Prostate gland (tissue), 2 donors: ENCODE measurements around the gene ZNF827. TPM values are rescaled to one million over a fixed set of nuclear protein-coding genes. Genes with fewer than 3 reads are reported as not detected.

ENCODE experiments used
- DNase-seq: peaks from one replicate; pipeline ENCODE4 v3.0.0-alpha.2; 2019; ENCODE audit warnings: low spot score
- H3K27ac ChIP-seq, 2 donors: fragments of 200-600 bp; sonication (generic); 2 replicates each; pipeline ENCODE4 v1.5.1; 2017 to 2019
- H3K27me3 ChIP-seq: fragments of 200-600 bp; sonication (generic); replicated peaks from 2 replicates; pipeline ENCODE4 v1.5.1; 2019; ENCODE audit not compliant: insufficient read depth
- H3K36me3 ChIP-seq, 2 donors: fragments of 200-600 bp; sonication (generic); 1 replicate in 1 of 2; 2 replicates in 1 of 2; pipeline versions ENCODE4 v1.5.1 to v1.8.1; 2017 to 2019
- H3K4me1 ChIP-seq: fragments of 200-600 bp; sonication (generic); replicated peaks from 2 replicates; pipeline ENCODE4 v1.5.1; 2019
- H3K4me3 ChIP-seq, 2 donors: fragments of 200-600 bp; sonication (generic); 2 replicates each; pipeline ENCODE4 v1.5.1; 2017 to 2019
- H3K9me3 ChIP-seq: fragments of 200-600 bp; sonication (generic); 2 replicates; pipeline ENCODE4 v1.5.1; 2017
- POLR2A ChIP-seq: fragments of 450-650 bp; IDR thresholded peaks from one replicate; pipeline ENCODE4 v1.6.1; 2016; ENCODE audit warnings: antibody characterized with exemption, mild to moderate bottlenecking
- POLR2AphosphoS5 ChIP-seq: sonication (generic); formaldehyde crosslinking; IDR thresholded peaks from one replicate; pipeline ENCODE4 v1.6.1; 2017; ENCODE audit warnings: antibody characterized with exemption
- WGBS: methylation state at CpG from one replicate; pipeline ENCODE4 v1.1.5; 2018; 5-methylcytosine and 5-hydroxymethylcytosine counted together
- intact Hi-C: fragments of 100-400 bp; cut with DNase I; formaldehyde crosslinking; loops from one replicate; pipeline ENCODE4 v1.14.2; 2022
- total RNA-seq, 2 donors: library from RNA; depleted of rRNA; stranded (reverse); fragments of >200 nt; gene quantifications; one replicate each; pipeline ENCODE4 v1.1.0, GENCODE V29; 2016
- TF ChIP-seq, protein P1 (sequence below), 4 experiments: fragments of 200-600 bp in 2 of 4; fragments of 450-650 bp in 2 of 4; sonication (generic) in 2 of 4; IDR thresholded peaks; 1 replicate in 3 of 4; 2 replicates in 1 of 4; pipeline ENCODE4 v1.5.1; 2016 to 2019; ENCODE audit warnings: antibody characterized with exemption in 4 of 4, mild to moderate bottlenecking in 2 of 4, moderate library complexity in 2 of 4

The ZNF827 gene
- total RNA-seq, 2 donors from 2014 or later = 221 to 286 TPM

DNA sequence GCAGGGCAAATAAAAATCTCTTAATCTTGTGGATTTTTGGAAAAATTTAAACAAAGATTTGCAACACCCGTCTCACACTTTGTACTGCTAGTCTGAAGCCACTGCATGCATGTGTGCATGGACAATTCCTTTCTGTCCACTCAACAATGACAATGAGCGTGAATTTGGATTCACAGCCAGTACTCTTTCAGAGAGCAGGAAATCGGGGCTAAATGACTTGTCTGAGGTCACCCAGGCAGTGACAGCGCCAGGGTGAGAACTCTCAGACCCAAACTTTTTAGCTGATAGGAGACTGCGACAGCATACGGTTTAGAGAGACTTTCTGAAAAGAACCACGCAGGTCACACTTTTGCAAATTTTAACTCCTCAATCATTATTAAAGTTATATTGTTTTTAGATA is 90.9 kb downstream of the ZNF827 start:
- DNase-seq = no peak
- no peaks in the 10 kb centered on the region for H3K36me3 ChIP-seq
- no peaks in the 10 kb centered on the region for H3K27me3 ChIP-seq
- H3K4me1 ChIP-seq = no peaks in the 10 kb centered on the region
- no peaks in the 10 kb centered on the region for H3K9me3 ChIP-seq
- no peak for TF ChIP-seq POLR2A
- no peak for TF ChIP-seq POLR2AphosphoS5
- no peak overlapping the region for H3K27ac ChIP-seq
- intact Hi-C loops = loop anchor here (5.0 kb wide), 1 partner anchor 110 kb away; no protein-coding TSS in a partner anchor
- WGBS = 81% methylated on average over 7 of the region's 7 CpGs
- no peak overlapping the region for H3K4me3 ChIP-seq

DNA sequence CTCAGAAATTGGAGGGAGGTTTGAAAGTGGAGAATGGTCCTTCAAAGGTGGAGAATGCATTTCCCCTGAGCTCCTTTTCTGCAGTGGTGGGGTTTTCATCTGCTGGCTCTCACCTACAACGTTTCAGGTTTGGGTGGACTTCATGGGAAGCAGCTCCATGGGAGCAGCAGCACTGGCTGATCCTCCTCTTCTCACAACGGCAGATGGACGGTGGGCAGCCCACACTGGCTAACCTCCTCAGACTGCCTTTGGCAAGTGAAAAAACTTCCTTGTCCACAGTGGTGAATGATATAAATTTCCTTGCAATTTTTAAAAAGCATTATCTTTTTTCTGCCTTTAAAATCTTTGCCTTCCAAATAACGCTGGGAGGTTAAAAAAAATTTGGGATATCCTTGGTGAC is 93.5 kb downstream of the ZNF827 start:
- 85% methylated on average over 4 of the region's 4 CpGs for WGBS
- H3K4me1 ChIP-seq = no peaks in the 10 kb centered on the region

DNA sequence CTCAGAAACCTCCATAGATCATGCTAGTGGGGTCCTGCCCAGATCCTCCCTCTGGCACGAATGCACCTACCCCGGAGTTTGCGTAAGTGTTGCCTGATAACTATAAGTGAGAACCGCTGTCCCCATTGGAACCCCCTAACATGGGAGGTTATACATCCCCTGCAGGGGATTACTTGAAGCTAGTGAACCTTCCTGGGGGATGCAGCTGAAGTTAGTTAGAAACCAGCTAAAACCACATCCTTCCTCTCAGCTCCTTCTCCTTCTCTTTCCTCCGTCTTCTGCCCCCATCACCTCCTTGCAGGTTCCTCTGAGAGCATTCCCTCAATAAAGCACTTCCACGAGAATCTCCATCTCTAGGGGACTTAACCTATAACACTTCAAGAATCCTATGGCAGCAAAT is 95.0 kb downstream of the ZNF827 start:
- peaks cover 2% of the 10 kb centered on the region for H3K4me1 ChIP-seq
- no peaks in the 10 kb centered on the region for H3K27me3 ChIP-seq
- no peak overlapping the region for H3K27ac ChIP-seq
- no peaks in the 10 kb centered on the region for H3K36me3 ChIP-seq
- H3K4me3 ChIP-seq = no peak overlapping the region
- DNase-seq = no peak
- intact Hi-C loops = no loop called here
- no peaks in the 10 kb centered on the region for H3K9me3 ChIP-seq
- no peak for TF ChIP-seq POLR2A
- TF ChIP-seq POLR2AphosphoS5 = no peak
- TF ChIP-seq, protein P1, sequence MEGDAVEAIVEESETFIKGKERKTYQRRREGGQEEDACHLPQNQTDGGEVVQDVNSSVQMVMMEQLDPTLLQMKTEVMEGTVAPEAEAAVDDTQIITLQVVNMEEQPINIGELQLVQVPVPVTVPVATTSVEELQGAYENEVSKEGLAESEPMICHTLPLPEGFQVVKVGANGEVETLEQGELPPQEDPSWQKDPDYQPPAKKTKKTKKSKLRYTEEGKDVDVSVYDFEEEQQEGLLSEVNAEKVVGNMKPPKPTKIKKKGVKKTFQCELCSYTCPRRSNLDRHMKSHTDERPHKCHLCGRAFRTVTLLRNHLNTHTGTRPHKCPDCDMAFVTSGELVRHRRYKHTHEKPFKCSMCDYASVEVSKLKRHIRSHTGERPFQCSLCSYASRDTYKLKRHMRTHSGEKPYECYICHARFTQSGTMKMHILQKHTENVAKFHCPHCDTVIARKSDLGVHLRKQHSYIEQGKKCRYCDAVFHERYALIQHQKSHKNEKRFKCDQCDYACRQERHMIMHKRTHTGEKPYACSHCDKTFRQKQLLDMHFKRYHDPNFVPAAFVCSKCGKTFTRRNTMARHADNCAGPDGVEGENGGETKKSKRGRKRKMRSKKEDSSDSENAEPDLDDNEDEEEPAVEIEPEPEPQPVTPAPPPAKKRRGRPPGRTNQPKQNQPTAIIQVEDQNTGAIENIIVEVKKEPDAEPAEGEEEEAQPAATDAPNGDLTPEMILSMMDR (IDR thresholded peaks at IDR 0.05) = no peak
- 85% methylated on average over 6 of the region's 6 CpGs for WGBS

More for the DNA sequence above, 93.5 kb downstream of the ZNF827 start:
- H3K4me3 ChIP-seq = no peak overlapping the region
- DNase-seq = no peak
- no peaks in the 10 kb centered on the region for H3K36me3 ChIP-seq
- TF ChIP-seq POLR2AphosphoS5 = no peak
- TF ChIP-seq POLR2A = no peak
- H3K9me3 ChIP-seq = no peaks in the 10 kb centered on the region
- H3K27me3 ChIP-seq = no peaks in the 10 kb centered on the region
- H3K27ac ChIP-seq = no peak overlapping the region
- intact Hi-C loops = loop anchor here (5.0 kb wide), 1 partner anchor 112 kb away; no protein-coding TSS in a partner anchor

DNA sequence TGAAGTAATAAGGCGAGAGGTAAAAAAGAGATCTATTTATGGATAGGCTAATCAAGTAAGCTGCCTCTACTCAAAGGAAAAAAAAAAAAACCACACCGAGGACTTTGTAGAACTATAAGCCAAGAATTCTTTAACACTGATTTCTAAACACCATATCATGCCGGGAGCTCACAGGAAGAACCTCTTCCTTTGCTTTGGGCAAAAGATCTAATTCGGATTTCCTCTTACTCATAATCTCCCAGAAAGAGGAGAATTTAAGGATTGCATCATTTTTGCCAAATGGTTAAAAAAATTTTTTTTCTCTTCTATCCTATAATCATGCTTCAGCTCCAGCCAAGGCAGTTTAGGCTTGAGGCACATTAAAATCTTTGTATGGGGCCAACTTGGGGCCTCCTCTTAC is 95.5 kb downstream of the ZNF827 start:
- no peak for DNase-seq
- Histone ChIP-seq H3K9me3 (no peaks in the 10 kb centered on the region), H3K27ac (no peak overlapping the region), H3K27me3 (no peaks in the 10 kb centered on the region), H3K4me1 (peaks cover 3% of the 10 kb centered on the region), H3K36me3 (no peaks in the 10 kb centered on the region), H3K4me3 (no peak overlapping the region)
- intact Hi-C loops = no loop called here
- TF ChIP-seq, protein P1 (IDR thresholded peaks at IDR 0.05) = no peak
- TF ChIP-seq POLR2AphosphoS5 = no peak
- TF ChIP-seq POLR2A = no peak
- WGBS = 83% methylated on average over 4 of the region's 4 CpGs

GRCh38 chr4:145842224-145842887 is 96.3 kb downstream of the ZNF827 start:
- WGBS = 87% methylated on average over 11 of the region's 11 CpGs
- intact Hi-C loops = no loop called here

More at GRCh38 chr4:145842224-145842887, 96.3 kb downstream of the ZNF827 start:
- TF ChIP-seq POLR2AphosphoS5 = no peak
- no peak for TF ChIP-seq POLR2A
- TF ChIP-seq, protein P1 (IDR thresholded peaks at IDR 0.05) = no peak
- no peak for DNase-seq
- Histone ChIP-seq H3K27ac (no peak overlapping the region), H3K4me3 (no peak overlapping the region), H3K9me3 (no peaks in the 10 kb centered on the region), H3K36me3 (no peaks in the 10 kb centered on the region), H3K27me3 (no peaks in the 10 kb centered on the region), H3K4me1 (peaks cover 3% of the 10 kb centered on the region)
